DND-41 (cell line): ENCODE results near the gene C1orf115.

ENCODE experiments used
- EZH2 ChIP-seq: IDR thresholded peaks from 3 replicates; pipeline ENCODE4 v1.6.1; 2012; ENCODE audit warnings: borderline replicate concordance, low read depth, mild to moderate bottlenecking, moderate library complexity, low read length, inconsistent platforms; ENCODE audit not compliant: severe bottlenecking
- TF ChIP-seq, protein P1 (sequence below): IDR thresholded peaks from 2 replicates; pipeline ENCODE4 v1.5.1; 2012; ENCODE audit warnings: borderline replicate concordance, low read length, moderate library complexity, mild to moderate bottlenecking; ENCODE audit not compliant: poor library complexity, severe bottlenecking; ENCODE audit errors: extremely low read depth

DNA sequence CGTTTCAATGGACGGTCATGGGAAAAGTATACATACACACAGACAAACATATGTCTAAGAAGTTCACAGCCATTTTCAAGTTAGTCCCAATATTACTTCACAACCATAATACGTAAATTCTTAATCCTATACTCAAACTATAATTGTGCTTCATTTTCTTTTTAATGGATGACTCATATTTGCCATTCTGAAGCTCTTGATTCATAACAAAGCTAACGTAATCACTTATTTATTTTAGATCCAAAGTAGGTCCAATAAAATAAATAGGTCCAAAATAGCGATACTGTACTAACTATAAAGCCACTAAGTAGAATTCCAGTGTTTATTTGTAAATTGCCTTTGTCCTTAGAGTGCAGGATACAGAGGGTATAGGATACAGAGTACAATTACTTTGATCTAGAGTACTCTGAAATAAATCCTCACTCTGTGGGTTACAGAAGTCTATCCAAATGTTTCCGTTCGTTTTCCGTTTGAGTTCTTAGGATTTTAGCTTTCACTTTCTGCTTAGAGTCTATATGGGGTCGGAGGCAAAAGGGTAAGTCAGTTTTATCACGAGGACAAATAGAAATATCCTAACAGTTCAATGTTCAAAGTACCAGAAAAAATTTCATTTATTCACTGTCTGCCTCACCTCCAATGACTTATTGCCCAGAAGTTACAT is 8.8 kb upstream of the C1orf115 start:
- TF ChIP-seq, protein P1, sequence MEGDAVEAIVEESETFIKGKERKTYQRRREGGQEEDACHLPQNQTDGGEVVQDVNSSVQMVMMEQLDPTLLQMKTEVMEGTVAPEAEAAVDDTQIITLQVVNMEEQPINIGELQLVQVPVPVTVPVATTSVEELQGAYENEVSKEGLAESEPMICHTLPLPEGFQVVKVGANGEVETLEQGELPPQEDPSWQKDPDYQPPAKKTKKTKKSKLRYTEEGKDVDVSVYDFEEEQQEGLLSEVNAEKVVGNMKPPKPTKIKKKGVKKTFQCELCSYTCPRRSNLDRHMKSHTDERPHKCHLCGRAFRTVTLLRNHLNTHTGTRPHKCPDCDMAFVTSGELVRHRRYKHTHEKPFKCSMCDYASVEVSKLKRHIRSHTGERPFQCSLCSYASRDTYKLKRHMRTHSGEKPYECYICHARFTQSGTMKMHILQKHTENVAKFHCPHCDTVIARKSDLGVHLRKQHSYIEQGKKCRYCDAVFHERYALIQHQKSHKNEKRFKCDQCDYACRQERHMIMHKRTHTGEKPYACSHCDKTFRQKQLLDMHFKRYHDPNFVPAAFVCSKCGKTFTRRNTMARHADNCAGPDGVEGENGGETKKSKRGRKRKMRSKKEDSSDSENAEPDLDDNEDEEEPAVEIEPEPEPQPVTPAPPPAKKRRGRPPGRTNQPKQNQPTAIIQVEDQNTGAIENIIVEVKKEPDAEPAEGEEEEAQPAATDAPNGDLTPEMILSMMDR, result no peak
- TF ChIP-seq EZH2, result no peak
